GM10266 (cell line): Measurements from ENCODE around the gene ITGB2.

Experiments used
- DNase-seq: peaks from one replicate; pipeline ENCODE4 v3.0.0; 2012; ENCODE audit errors: extremely low spot score
- TF ChIP-seq, protein P1 (sequence below): IDR thresholded peaks from 2 replicates; pipeline ENCODE4 v1.5.1; 2012; ENCODE audit warnings: mild to moderate bottlenecking, low read depth; ENCODE audit not compliant: control insufficient read depth, insufficient read depth; ENCODE audit errors: missing control alignments

Gene ITGB2

DNA sequence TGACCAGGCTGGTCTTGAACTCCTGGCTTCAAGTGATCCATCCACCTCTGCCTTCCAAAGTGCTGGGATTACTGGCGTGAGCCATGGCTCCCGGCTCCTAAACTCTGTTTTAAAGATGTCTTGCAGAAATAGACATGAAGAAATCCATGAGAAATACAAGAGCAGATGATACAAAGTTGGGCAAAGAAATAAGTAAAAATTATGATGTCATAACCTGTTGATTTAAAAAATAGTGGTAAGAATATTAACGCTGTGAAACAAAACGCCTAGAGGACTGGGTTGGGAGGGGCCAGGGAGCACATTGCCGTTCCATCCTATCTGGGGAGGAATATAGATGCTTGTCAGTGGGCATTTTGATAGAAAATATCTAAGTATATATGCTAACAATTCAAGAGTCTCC lies 1.2 kb upstream of the ITGB2 start:
- TF ChIP-seq, protein P1, sequence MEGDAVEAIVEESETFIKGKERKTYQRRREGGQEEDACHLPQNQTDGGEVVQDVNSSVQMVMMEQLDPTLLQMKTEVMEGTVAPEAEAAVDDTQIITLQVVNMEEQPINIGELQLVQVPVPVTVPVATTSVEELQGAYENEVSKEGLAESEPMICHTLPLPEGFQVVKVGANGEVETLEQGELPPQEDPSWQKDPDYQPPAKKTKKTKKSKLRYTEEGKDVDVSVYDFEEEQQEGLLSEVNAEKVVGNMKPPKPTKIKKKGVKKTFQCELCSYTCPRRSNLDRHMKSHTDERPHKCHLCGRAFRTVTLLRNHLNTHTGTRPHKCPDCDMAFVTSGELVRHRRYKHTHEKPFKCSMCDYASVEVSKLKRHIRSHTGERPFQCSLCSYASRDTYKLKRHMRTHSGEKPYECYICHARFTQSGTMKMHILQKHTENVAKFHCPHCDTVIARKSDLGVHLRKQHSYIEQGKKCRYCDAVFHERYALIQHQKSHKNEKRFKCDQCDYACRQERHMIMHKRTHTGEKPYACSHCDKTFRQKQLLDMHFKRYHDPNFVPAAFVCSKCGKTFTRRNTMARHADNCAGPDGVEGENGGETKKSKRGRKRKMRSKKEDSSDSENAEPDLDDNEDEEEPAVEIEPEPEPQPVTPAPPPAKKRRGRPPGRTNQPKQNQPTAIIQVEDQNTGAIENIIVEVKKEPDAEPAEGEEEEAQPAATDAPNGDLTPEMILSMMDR: no peak
- no peak for DNase-seq

DNA sequence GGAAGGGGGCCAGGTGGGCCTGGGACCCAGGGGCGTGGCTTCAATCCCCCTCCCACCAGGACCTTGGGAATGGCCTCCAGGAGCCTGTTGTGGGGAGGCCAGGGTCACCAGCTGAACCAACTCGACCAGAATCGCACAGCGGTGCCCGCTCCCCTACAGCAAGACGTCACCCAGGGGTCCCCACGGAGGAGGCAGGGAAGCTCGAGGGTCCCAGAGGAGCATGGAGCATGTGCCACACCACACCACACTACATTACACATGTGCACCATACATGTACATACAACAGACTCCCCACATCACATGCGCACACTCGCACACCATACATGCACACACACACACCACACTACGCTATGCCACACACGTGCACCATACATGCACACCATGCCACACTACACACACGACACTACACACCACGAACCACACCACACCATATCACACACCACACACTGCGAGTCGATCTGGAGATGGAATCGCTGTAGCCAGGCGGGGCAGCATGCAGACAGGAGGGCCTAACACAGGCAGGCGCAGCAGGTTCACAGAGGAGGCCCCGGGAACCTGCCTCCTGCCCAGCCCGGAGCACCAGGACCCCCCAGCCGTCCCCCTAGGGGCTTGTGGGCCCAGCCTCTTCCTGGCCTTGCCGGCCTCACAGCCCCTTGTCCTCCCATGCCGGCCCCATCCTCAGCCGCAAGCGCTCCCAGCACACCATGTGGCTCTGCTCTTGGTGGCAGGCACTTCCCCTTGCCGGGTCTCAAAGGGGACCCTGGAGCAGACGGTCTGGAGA lies 596 bp downstream of the ITGB2 start:
- TF ChIP-seq, protein P1: no peak
- no peak for DNase-seq

DNA sequence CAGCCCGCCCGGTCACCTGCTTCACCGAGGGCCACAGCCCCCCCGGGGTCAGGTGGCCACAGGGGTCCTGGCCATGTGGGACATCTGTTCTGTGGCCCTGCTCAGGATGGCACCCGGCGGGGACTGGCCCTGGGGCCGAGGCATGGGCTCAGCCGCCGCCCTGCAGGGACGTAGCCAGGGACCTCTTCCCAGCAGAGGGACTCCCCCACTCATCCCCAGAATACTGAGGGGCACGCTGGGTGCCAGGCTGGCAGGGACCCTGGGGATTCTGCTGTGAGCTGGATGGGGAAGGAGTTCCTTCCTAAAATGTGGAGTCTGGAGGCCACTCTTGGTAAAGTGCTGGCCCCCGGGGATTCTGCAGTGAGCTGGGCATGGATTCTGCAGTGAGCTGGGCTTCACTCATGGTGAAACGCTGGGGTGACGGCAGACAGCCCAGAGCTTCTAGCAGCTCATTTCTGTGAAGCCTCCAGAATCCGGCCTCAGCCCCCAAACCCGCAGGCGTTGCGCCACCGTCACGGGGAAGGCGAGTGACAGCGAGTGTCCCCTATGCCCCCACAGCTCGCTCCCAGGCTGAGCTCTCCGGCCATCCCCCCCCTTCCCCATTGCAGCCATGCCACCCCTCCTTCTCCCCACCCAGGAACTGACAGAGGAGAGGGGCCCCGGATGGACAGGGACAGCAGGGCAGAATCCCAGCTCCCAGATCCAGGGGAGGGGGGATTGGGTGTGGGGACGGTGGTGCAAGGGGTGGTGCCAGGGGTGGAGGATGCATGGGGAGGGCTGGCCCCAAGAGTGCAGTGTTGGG lies 1.4 kb downstream of the ITGB2 start:
- no peak for DNase-seq
- TF ChIP-seq, protein P1: no peak

DNA sequence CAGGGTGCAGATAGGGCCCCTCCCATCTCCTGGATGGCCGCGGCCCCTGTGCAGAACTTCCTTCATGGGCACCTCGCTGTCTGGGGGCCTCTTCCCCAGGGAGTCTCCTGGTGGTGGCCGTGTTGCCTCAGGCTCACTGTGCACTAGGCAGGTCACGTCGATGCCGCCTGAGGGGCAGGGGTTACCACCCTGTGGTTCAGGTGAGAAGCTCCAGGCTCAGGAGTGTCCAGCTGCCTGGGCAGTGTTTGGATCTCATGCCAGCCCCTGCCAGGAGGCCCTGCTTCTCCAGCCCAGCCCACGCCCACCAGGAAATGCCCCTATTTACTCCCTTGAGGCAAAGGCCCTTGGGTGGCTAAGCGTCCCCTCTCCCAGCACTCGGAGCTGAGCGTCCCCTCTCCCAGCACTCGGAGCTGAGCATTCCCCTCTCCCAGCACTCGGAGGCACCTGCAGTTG lies 2.1 kb downstream of the ITGB2 start:
- TF ChIP-seq, protein P1: no peak
- no peak for DNase-seq

DNA sequence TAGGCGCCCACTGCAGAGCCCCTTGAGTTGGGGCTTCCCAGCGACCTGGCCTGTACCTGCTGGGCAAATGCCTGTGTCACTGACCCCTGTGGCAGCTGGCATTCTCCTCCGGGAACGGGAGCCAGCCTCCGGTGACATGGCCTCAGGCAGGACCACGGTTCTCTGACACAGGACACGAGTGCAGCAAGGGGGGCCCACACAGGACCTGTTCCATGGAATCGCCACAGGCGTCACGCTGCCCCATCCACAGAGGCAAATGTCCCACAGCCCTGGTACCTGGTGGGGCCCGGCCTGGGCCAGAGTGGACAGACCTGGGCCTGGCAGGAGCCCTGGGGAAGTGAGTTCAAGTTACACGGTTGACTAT lies 2.6 kb downstream of the ITGB2 start:
- TF ChIP-seq, protein P1: no peak
- DNase-seq: no peak

DNA sequence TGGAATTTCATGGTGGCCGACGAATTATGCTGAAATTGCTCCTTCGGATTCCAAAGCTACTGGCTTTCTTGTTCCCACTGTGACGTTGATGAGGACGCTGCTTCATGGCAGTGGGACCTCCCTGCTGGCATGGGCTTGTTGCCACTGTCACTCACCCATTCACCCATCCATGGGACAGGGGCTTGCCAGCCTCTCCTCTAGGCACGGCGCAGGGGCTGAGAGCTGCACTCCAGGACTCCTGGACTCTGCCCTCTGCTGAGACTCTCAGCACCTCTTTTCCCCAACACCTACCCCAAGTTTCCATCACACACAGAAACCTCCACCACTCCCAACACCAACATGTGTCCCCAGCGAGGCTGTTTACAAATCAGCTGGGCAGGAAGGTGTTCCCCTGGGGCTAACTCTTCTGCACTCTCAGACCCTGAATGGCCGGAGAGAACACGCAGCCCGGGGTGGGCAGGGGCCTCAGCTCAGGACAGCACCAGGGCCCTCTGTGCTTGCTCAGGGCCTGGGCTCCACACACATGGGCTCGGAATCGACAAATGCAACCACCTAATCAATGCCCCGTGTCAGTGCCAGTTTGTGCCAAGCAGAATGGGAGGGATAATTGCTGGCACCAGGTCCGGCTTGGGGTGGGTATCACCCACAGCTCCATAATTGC lies 3.1 kb downstream of the ITGB2 start:
- DNase-seq: no peak
- TF ChIP-seq, protein P1: no peak
